HG02759 (cell line): ENCODE data around the gene RPP38.

ENCODE experiments used
- ATAC-seq: cut with Tn5 transposase; IDR thresholded peaks from one replicate; pipeline ENCODE4 v1.9.1; 2021; ENCODE audit warnings: mild to moderate bottlenecking, moderate library complexity; ENCODE audit not compliant: unreplicated experiment

RPP38 gene

GRCh38 chr10:15149042-15149771 lies 52.1 kb downstream of the RPP38 start:
- no peak for ATAC-seq

- ATAC-seq = no peak
Measured at GRCh38 chr10:15150563-15150962, 53.4 kb downstream of the RPP38 start.

GRCh38 chr10:15152556-15152955 lies 55.4 kb downstream of the RPP38 start:
- ATAC-seq = no peak
